Effector CD4-positive, alpha-beta T cell (primary cell): Measurements from ENCODE around the gene TFB1M.
"Not testable (repeated sequence)": the region's sequence is repeated elsewhere in the genome, so short reads cannot be mapped to it uniquely, and the experiment has no call there.

ENCODE experiments used
- DNase-seq: peaks from one replicate; pipeline ENCODE4 v3.0.0-alpha.2; 2020

Gene TFB1M

GRCh38 chr6:155329460-155330132 lies 15.3 kb upstream of the TFB1M start:
- DNase-seq, result no peak

- DNase-seq, result no peak
Observed at GRCh38 chr6:155328539-155329459, 14.5 kb upstream of the TFB1M start.

- no peak for DNase-seq
Observed at GRCh38 chr6:155328074-155328538, 13.8 kb upstream of the TFB1M start.

GRCh38 chr6:155327326-155328073 lies 13.2 kb upstream of the TFB1M start:
- peak; percentile 61 for DNase-seq

GRCh38 chr6:155325700-155326516 lies 11.6 kb upstream of the TFB1M start:
- no peak for DNase-seq

GRCh38 chr6:155324993-155325392 lies 10.7 kb upstream of the TFB1M start:
- DNase-seq, result no peak

- DNase-seq, result no peak
Observed at GRCh38 chr6:155324172-155324571, 9.9 kb upstream of the TFB1M start.

GRCh38 chr6:155319902-155320301 lies 5.6 kb upstream of the TFB1M start:
- no peak for DNase-seq

GRCh38 chr6:155317186-155317585 lies 2.9 kb upstream of the TFB1M start:
- DNase-seq, result no peak

- no peak for DNase-seq
Observed at GRCh38 chr6:155316419-155316818, 2.1 kb upstream of the TFB1M start.

GRCh38 chr6:155315516-155315871 lies 1.2 kb upstream of the TFB1M start:
- no peak for DNase-seq

- peak; percentile 22 for DNase-seq
Observed at GRCh38 chr6:155314773-155315515, 660 bp upstream of the TFB1M start.

- DNase-seq, result peak; percentile 5
Observed at GRCh38 chr6:155313602-155314091, 637 bp downstream of the TFB1M start.

- not testable (repeated sequence) for DNase-seq
Observed at GRCh38 chr6:155312950-155313349, 1.3 kb downstream of the TFB1M start.

- DNase-seq, result no peak
Observed at GRCh38 chr6:155311583-155311982, 2.7 kb downstream of the TFB1M start.

- DNase-seq, result no peak
Observed at GRCh38 chr6:155311086-155311485, 3.2 kb downstream of the TFB1M start.

- DNase-seq, result no peak
Observed at GRCh38 chr6:155310596-155310995, 3.7 kb downstream of the TFB1M start.

GRCh38 chr6:155309150-155309549 lies 5.1 kb downstream of the TFB1M start:
- DNase-seq, result no peak

GRCh38 chr6:155306958-155307357 lies 7.3 kb downstream of the TFB1M start:
- no peak for DNase-seq

- no peak for DNase-seq
Observed at GRCh38 chr6:155303361-155303870, 10.9 kb downstream of the TFB1M start.

GRCh38 chr6:155301867-155302266 lies 12.4 kb downstream of the TFB1M start:
- DNase-seq, result no peak
